Thyroid gland (tissue), 4 donors: ENCODE measurements around the gene ZNF326.

Source experiments
- POLR2A ChIP-seq, 2 donors: fragments of 450-650 bp; IDR thresholded peaks; one replicate each; pipeline ENCODE4 v1.6.1; 2017; ENCODE audit warnings: antibody characterized with exemption in 2 of 2, mild to moderate bottlenecking in 2 of 2, moderate library complexity in 1 of 2
- TF ChIP-seq, protein P1 (sequence below), 6 experiments: fragments of 200-600 bp in 3 of 6; fragments of 450-650 bp in 3 of 6; sonication (generic) in 3 of 6; IDR thresholded peaks; one replicate each; pipeline ENCODE4 v1.5.1; 2016 to 2019; ENCODE audit warnings: antibody characterized with exemption in 6 of 6, mild to moderate bottlenecking in 2 of 6, inconsistent platforms in 1 of 6, moderate library complexity in 1 of 6

- TF ChIP-seq, protein P1, sequence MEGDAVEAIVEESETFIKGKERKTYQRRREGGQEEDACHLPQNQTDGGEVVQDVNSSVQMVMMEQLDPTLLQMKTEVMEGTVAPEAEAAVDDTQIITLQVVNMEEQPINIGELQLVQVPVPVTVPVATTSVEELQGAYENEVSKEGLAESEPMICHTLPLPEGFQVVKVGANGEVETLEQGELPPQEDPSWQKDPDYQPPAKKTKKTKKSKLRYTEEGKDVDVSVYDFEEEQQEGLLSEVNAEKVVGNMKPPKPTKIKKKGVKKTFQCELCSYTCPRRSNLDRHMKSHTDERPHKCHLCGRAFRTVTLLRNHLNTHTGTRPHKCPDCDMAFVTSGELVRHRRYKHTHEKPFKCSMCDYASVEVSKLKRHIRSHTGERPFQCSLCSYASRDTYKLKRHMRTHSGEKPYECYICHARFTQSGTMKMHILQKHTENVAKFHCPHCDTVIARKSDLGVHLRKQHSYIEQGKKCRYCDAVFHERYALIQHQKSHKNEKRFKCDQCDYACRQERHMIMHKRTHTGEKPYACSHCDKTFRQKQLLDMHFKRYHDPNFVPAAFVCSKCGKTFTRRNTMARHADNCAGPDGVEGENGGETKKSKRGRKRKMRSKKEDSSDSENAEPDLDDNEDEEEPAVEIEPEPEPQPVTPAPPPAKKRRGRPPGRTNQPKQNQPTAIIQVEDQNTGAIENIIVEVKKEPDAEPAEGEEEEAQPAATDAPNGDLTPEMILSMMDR (IDR thresholded peaks at IDR 0.05): no peak
- no peak for TF ChIP-seq POLR2A (IDR thresholded peaks at IDR 0.05)
These were observed 44.7 kb downstream of the ZNF326 start for GRCh38 chr1:90039652-90040051.
